GM18858 (cell line): ENCODE data around the gene PIK3R6.
"Not testable (repeated sequence)": the region's sequence is repeated elsewhere in the genome, so short reads cannot be mapped to it uniquely, and the experiment has no call there.

Experiments
- ATAC-seq: cut with Tn5 transposase; IDR thresholded peaks from one replicate; pipeline ENCODE4 v1.9.1; 2021; ENCODE audit not compliant: unreplicated experiment

Gene PIK3R6

GRCh38 chr17:8894202-8894671 is 26.8 kb upstream of the PIK3R6 start:
- ATAC-seq: no peak

GRCh38 chr17:8893621-8894201 is 26.2 kb upstream of the PIK3R6 start:
- ATAC-seq: no peak

- ATAC-seq: no peak
These were observed 25.6 kb upstream of the PIK3R6 start for GRCh38 chr17:8893059-8893458.

GRCh38 chr17:8892338-8892690 is 24.8 kb upstream of the PIK3R6 start:
- no peak for ATAC-seq

GRCh38 chr17:8890671-8891070 is 23.2 kb upstream of the PIK3R6 start:
- ATAC-seq: no peak

- no peak for ATAC-seq
These were observed 22.2 kb upstream of the PIK3R6 start for GRCh38 chr17:8889458-8890210.

GRCh38 chr17:8888704-8889302 is 21.3 kb upstream of the PIK3R6 start:
- ATAC-seq: no peak

- no peak for ATAC-seq
These were observed 20.6 kb upstream of the PIK3R6 start for GRCh38 chr17:8887834-8888703.

- ATAC-seq: no peak
These were observed 19.8 kb upstream of the PIK3R6 start for GRCh38 chr17:8887301-8887700.

- ATAC-seq: no peak
These were observed 18.7 kb upstream of the PIK3R6 start for GRCh38 chr17:8885967-8886684.

GRCh38 chr17:8885163-8885966 is 17.9 kb upstream of the PIK3R6 start:
- ATAC-seq: not testable (repeated sequence)

- no peak for ATAC-seq
These were observed 17.0 kb upstream of the PIK3R6 start for GRCh38 chr17:8884336-8884990.

GRCh38 chr17:8883353-8883752 is 15.9 kb upstream of the PIK3R6 start:
- ATAC-seq: no peak

- no peak for ATAC-seq
These were observed 14.1 kb upstream of the PIK3R6 start for GRCh38 chr17:8881606-8882005.

- no peak for ATAC-seq
These were observed 13.0 kb upstream of the PIK3R6 start for GRCh38 chr17:8880466-8880865.

GRCh38 chr17:8879410-8879809 is 11.9 kb upstream of the PIK3R6 start:
- no peak for ATAC-seq

- no peak for ATAC-seq
These were observed 10.5 kb upstream of the PIK3R6 start for GRCh38 chr17:8877984-8878383.

- no peak for ATAC-seq
These were observed 8.5 kb upstream of the PIK3R6 start for GRCh38 chr17:8875957-8876356.

- ATAC-seq: no peak
These were observed 8.0 kb upstream of the PIK3R6 start for GRCh38 chr17:8875436-8875835.
